GM10266 (cell line): ENCODE data around the gene TRAPPC11.

Source experiments
- DNase-seq: peaks from one replicate; pipeline ENCODE4 v3.0.0; 2012; ENCODE audit errors: extremely low spot score
- CTCF ChIP-seq: IDR thresholded peaks from 2 replicates; pipeline ENCODE4 v1.5.1; 2012; ENCODE audit warnings: mild to moderate bottlenecking, low read depth; ENCODE audit not compliant: control insufficient read depth, insufficient read depth; ENCODE audit errors: missing control alignments

The TRAPPC11 gene

DNA sequence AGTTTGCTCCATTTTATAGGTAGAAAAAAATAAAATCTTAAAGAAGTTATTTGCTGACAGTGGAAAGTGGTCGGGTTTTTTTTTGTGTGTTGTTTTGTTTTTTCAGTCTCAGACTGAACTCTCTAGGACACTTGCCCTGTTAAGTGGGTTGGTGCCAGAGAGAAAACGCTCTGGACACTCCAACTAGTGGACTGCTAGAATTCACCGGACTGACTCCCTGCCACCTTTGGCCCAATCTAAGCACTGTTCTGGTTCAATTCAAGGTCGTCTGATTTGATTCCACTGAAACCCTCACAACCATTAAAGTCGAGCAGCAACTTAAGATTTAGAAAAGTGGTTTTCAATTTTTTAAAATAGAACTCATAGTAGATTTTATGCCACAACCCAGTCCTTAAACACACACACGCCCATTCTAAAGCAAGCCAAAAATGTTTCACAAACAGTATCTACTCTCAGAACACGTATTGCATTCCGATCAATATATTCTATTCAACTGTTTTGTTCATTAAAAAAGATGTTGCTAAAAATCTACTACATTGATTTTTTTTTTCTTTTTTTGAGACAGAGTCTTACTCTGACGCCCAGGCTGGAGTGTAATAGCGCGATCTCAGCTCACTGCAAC lies 27.4 kb upstream of the TRAPPC11 start:
- no peak for TF ChIP-seq CTCF
- DNase-seq = no peak

DNA sequence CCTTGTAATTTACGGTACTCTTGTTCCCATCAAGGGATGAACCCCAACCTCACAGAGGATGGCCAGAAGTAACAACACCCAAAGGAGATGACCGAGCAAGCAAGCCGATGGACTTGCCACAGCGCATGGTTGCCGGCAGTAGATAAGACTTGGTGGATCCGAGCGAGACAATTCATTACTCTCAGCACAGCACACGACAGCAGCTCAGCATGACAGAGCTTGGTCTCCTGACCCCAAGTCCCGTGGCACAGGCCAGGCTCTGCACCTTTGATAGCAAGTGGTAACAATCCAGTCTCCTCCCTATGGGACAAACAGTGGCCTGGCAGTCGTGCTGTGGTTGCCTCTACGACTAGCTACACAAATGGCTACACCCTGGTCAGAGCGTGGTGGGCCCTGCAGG lies 26.4 kb upstream of the TRAPPC11 start:
- TF ChIP-seq CTCF = no peak
- DNase-seq = no peak

DNA sequence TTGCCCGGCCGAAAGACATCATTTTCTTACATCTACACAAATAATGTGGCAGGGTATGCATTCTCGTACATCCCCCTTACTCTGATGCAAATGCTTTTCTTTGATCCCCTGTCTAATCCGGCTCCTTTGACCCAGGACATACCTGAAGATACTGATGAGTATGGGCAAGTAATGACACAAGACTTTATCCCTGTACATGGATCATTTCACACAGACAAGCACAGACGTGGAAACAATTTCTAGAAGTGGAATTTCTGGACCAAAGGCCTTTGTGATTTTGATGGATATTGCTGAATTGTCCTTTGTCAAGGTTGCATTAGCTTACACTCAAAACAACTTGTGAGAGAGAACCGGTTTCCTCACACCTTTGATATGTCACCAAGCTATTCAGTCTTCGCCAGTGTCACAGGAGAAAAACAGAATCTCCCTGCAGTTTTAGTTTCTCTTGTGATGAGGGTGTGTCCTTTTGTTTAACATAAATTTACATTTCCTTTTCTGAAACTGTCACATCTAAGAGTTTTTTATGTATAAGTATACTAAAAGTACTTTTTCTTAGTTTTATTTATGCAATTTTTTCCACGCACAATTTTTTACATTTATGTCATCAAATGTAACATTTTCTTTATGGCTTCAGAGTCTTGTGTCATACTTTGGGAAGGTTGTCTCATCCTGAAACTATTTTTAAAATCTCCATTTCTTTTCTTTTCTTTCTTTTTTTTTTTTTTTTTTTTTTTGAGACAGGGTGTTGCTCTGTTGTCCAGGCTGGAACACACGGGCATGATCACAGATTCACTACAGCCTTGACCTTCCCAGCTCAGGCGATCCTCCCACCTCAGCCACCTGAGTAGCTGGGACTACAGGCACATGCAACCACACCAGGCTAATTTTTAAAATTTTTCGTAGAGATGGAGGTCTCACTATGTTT lies 25.4 kb upstream of the TRAPPC11 start:
- TF ChIP-seq CTCF = no peak

GRCh38 chr4:183635321-183635720 lies 23.8 kb upstream of the TRAPPC11 start:
- no peak for TF ChIP-seq CTCF
- no peak for DNase-seq

More for the DNA sequence above, 25.4 kb upstream of the TRAPPC11 start:
- no peak for DNase-seq

DNA sequence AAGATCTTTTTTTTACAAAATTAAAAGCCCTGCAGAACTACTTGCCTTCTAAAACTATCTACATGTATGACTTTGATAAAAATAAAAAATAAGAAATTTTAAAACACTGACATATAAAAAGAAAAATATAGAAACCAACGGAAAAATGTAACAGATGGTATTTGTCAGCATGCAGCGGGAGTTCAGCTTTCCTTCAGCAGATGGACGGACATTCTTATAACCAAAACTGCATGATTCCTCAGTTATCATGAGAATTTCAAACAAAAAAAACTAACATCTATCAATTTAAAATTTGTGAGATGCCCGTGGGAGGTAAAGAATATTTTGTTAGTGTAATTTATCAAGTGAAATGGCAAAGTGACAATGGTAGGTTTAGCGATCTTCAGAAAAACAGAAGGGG lies 23.4 kb upstream of the TRAPPC11 start:
- TF ChIP-seq CTCF = no peak
- DNase-seq = no peak

GRCh38 chr4:183636503-183636902 lies 22.6 kb upstream of the TRAPPC11 start:
- DNase-seq = no peak
- TF ChIP-seq CTCF = no peak

DNA sequence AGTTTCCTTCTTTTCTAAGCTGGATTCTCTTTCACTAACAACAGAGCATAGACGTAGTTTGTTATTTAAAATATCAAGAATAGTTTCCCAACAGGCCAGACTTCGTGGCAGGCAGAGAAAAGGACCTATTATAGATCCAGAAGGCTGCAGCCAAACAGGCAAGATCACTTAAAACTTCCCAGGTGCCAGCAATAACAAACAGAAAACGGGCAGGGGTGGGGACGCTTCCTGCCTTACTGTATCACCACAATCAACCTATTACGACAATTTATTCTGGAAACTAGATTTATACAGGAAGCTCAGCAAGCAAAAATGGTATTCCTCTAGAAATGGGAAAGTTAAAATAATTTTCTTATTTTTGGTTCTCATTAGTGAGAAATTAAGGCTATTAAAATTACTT lies 22.2 kb upstream of the TRAPPC11 start:
- no peak for TF ChIP-seq CTCF
- DNase-seq = no peak
